Endothelial cell of umbilical vein (primary cell): ENCODE results near the gene TERT. TPM values are rescaled to one million over a fixed set of nuclear protein-coding genes. Genes with fewer than 3 reads are reported as not detected.

ENCODE experiments used
- BruUV-seq: library from RNA; stranded (reverse); fragments of 400-500 nt; replicated peaks from 2 replicates; lab custom pipeline; 2021; lab: Mats Ljungman, UMichigan
- CTCF ChIA-PET: fragments of 300-600, 350-600 bp; sonication (Branson Sonifier 250); formaldehyde crosslinking; loops from one replicate; lab custom pipeline; 2021; ENCODE audit warnings: antibody characterized with exemption, inconsistent platforms; lab: Charles Lee
- POLR2A ChIA-PET: fragments of 300-600, 350-600 bp; sonication (Branson Sonifier 250); formaldehyde crosslinking; loops from one replicate; lab custom pipeline; 2021; ENCODE audit warnings: antibody characterized with exemption, inconsistent platforms; lab: Charles Lee
- DNase-seq: peaks from one replicate; pipeline ENCODE4 v3.0.0-alpha.2; 2011; ENCODE audit warnings: low read depth, low spot score
- FAIRE-seq: peaks from 2 replicates; lab custom pipeline; 2011; peaks lifted over from hg19 to GRCh38; lab: Jason Lieb, UNC
- H2AFZ ChIP-seq: 2 replicates; pipeline ENCODE4 v1.6.0; 2012; ENCODE audit warnings: low read depth, low read length, control low read depth, inconsistent platforms
- H3K27ac ChIP-seq: 2 replicates; pipeline ENCODE4 v1.5.1; 2011; ENCODE audit warnings: low read depth, mild to moderate bottlenecking, control low read depth, low read length, moderate library complexity; ENCODE audit not compliant: insufficient read depth
- H3K27me3 ChIP-seq, 2 experiments: 2 replicates each; pipeline versions ENCODE4 v1.6.0 to v1.6.1; 2011; ENCODE audit warnings: low read length in 2 of 2, mixed read lengths in 1 of 2; ENCODE audit not compliant: control insufficient read depth in 2 of 2, insufficient read depth in 2 of 2
- H3K36me3 ChIP-seq, 2 experiments: 2 replicates in 1 of 2; 3 replicates in 1 of 2; pipeline ENCODE4 v1.5.1; 2011; ENCODE audit warnings: low read length in 2 of 2, mild to moderate bottlenecking in 1 of 2, moderate library complexity in 1 of 2; ENCODE audit not compliant: control insufficient read depth in 2 of 2, insufficient read depth in 2 of 2; ENCODE audit errors: extremely low read depth in 1 of 2
- H3K4me1 ChIP-seq: 3 replicates; pipeline ENCODE4 v1.5.1; 2011; ENCODE audit warnings: mild to moderate bottlenecking, low read length; ENCODE audit not compliant: control insufficient read depth, insufficient read depth; ENCODE audit errors: extremely low read depth
- H3K4me2 ChIP-seq: 2 replicates; pipeline ENCODE4 v1.6.1; 2011; ENCODE audit warnings: low read length, control low read depth, mixed read lengths; ENCODE audit not compliant: insufficient read depth
- H3K4me3 ChIP-seq, 3 experiments: fragments of 200-600 bp in 1 of 3; sonication (generic), shearing (Covaris generic) in 1 of 3; replicated peaks in 1 of 3; 2 replicates each; pipeline ENCODE4 v1.5.1; 2011 to 2016; ENCODE audit warnings: control low read depth in 3 of 3, low read length in 3 of 3, mild to moderate bottlenecking in 2 of 3, inconsistent platforms in 1 of 3, low read depth in 1 of 3, moderate library complexity in 1 of 3; ENCODE audit not compliant: insufficient read depth in 1 of 3
- H3K79me2 ChIP-seq: 2 replicates; pipeline ENCODE4 v1.6.0; 2012; ENCODE audit warnings: low read length, inconsistent platforms; ENCODE audit not compliant: control insufficient read depth, insufficient read depth
- H3K9ac ChIP-seq: replicated peaks from 2 replicates; pipeline ENCODE3; 2011; ENCODE audit warnings: low read length, control low read depth; ENCODE audit not compliant: insufficient read depth; ENCODE audit errors: extremely low read depth
- H3K9me1 ChIP-seq: replicated peaks from 3 replicates; pipeline ENCODE4 v1.6.0; 2011; ENCODE audit warnings: mild to moderate bottlenecking, low read length; ENCODE audit not compliant: control insufficient read depth, insufficient read depth; ENCODE audit errors: extremely low read depth
- H3K9me3 ChIP-seq: replicated peaks from 2 replicates; pipeline ENCODE4 v1.5.1; 2012; ENCODE audit warnings: low read length, inconsistent platforms; ENCODE audit not compliant: control insufficient read depth, insufficient read depth
- H4K20me1 ChIP-seq: replicated peaks from 2 replicates; pipeline ENCODE3; 2011; ENCODE audit warnings: mild to moderate bottlenecking, low read length; ENCODE audit not compliant: control insufficient read depth, insufficient read depth; ENCODE audit errors: extremely low read depth
- CTCF ChIP-seq, 2 donors: IDR thresholded peaks; 1 replicate in 1 of 2; 2 replicates in 1 of 2; pipeline ENCODE4 v1.5.1; 2011; ENCODE audit warnings: low read length in 2 of 2, mild to moderate bottlenecking in 2 of 2, moderate library complexity in 2 of 2, control low read depth in 1 of 2, inconsistent platforms in 1 of 2, low read depth in 1 of 2; ENCODE audit not compliant: insufficient read depth in 1 of 2; ENCODE audit errors: extremely low read depth in 1 of 2
- EZH2 ChIP-seq: IDR thresholded peaks from 2 replicates; pipeline ENCODE4 v1.6.1; 2012; ENCODE audit warnings: borderline replicate concordance, low read depth, mild to moderate bottlenecking, moderate library complexity, low read length, inconsistent platforms; ENCODE audit not compliant: severe bottlenecking
- FOS ChIP-seq: IDR thresholded peaks from 2 replicates; pipeline ENCODE4 v1.6.1; 2011; ENCODE audit warnings: mild to moderate bottlenecking, low read length, moderate library complexity, borderline replicate concordance; ENCODE audit not compliant: insufficient read depth
- GATA2 ChIP-seq: IDR thresholded peaks from 2 replicates; pipeline ENCODE4 v1.7.0; 2011; ENCODE audit warnings: low read depth, mild to moderate bottlenecking, moderate library complexity, mixed read lengths, low read length; ENCODE audit not compliant: insufficient read length, insufficient read depth
- JUN ChIP-seq: IDR thresholded peaks from 2 replicates; pipeline ENCODE4 v1.6.1; 2011; ENCODE audit warnings: borderline replicate concordance, low read depth; ENCODE audit not compliant: insufficient read length, insufficient read depth
- MAX ChIP-seq: IDR thresholded peaks from 2 replicates; pipeline ENCODE4 v1.6.1; 2011; ENCODE audit not compliant: insufficient read depth, insufficient read length
- MYC ChIP-seq: IDR thresholded peaks from one replicate; pipeline ENCODE4 v1.6.1; 2011; ENCODE audit warnings: mild to moderate bottlenecking, low read depth, low read length
- POLR2A ChIP-seq: IDR thresholded peaks from 2 replicates; pipeline ENCODE4 v1.6.1; 2012; ENCODE audit warnings: low read depth, mild to moderate bottlenecking, control low read depth, low read length
- POLR2AphosphoS5 ChIP-seq: IDR thresholded peaks from 2 replicates; pipeline ENCODE4 v1.6.1; 2012; ENCODE audit warnings: low read depth, mild to moderate bottlenecking, control low read depth, low read length, moderate library complexity; ENCODE audit not compliant: insufficient read depth
- dilution Hi-C: fragments of 300-500 bp; cut with MboI; formaldehyde crosslinking; loops from one replicate; pipeline ENCODE4 v1.15.0; 2019; ENCODE audit warnings: low sequenced_read_pairs; ENCODE audit not compliant: extremely low pct_ligation_motif_present
- intact Hi-C: fragments of 100-400 bp; cut with micrococcal nuclease; formaldehyde crosslinking; loops from one replicate; pipeline ENCODE4 v1.10.0; 2022
- polyA plus RNA-seq, 4 experiments: library from polyadenylated mRNA; depleted of rRNA in 3 of 4; stranded (reverse) in 3 of 4; unstranded in 1 of 4; fragments of >200 nt; gene quantifications; 2 replicates each; pipeline versions ENCODE4 v1.2.1 to v1.2.3, GENCODE V29; 2011 to 2012; ENCODE audit warnings: missing spikeins in 1 of 4
- total RNA-seq: library from RNA; stranded (reverse); gene quantifications from 2 replicates; pipeline ENCODE4 v1.2.3, GENCODE V29; 2021

The TERT gene
- total and polyA plus RNA-seq, 2 donors (not counting 3 experiments of a cell fraction or from before 2014, with no cell fraction given), result 0.04 TPM; not detected in 1

- intact Hi-C loops, result no loop called here
- Histone ChIP-seq H3K4me3 (no peak overlapping the region), H4K20me1 (no peaks in the 10 kb centered on the region), H3K27ac (no peak overlapping the region), H3K79me2 (no peaks in the 10 kb centered on the region), H3K4me1 (no peaks in the 10 kb centered on the region), H2AFZ (no peak overlapping the region), H3K27me3 (peaks cover 0 to 2% of the 10 kb centered on the region in 2 experiments), H3K9me3 (no peaks in the 10 kb centered on the region), H3K36me3 (no peaks in the 10 kb centered on the region), H3K4me2 (no peak overlapping the region), H3K9ac (no peak overlapping the region), H3K9me1 (no peaks in the 10 kb centered on the region)
- dilution Hi-C loops, result no loop called here
- DNase-seq (no peak), FAIRE-seq (no peak)
- no peak for TF ChIP-seq GATA2
- no peak for TF ChIP-seq MYC
- no peak for TF ChIP-seq CTCF (IDR thresholded peaks at IDR 0.05; ENCODE audit: extremely low read depth in 1 of 2, insufficient read depth in 1 of 2, low read depth in 1 of 2, low read length in 2 of 2)
- no peak for TF ChIP-seq JUN
- no peak for TF ChIP-seq FOS
- TF ChIP-seq EZH2, result no peak
- no peak for TF ChIP-seq MAX
- TF ChIP-seq POLR2A, result no peak
- no peak for TF ChIP-seq POLR2AphosphoS5
- POLR2A ChIA-PET, result no interaction called here
- CTCF ChIA-PET, result no interaction called here
- no TSS peak for BruUV-seq
Observed at GRCh38 chr5:1228120-1228519, 66.7 kb downstream of the TERT start.
